ENCODE results near the gene C14orf93. TPM values are rescaled to one million over a fixed set of nuclear protein-coding genes. Genes with fewer than 3 reads are reported as not detected.

Gene C14orf93
- 10 to 100 TPM; 10.8 to 13.7 (median 12.4) TPM for total RNA-seq
- 12.9 TPM for total RNA-seq (2013)
- total RNA-seq = 1.1 to 21.6 (median 11.1) reads per million in 29 experiments

GRCh38 chr14:23009939-23010726, at the start of gene C14orf93:
TSS of gene C14orf93 (minus strand) at chr14:23010143. CDS start at chr14:22999023, 11,120 bp downstream.
- Mint-ChIP-seq H3K4me3 (peak within 1 kb of the TSS; percentile 90 to 95 (median 93)), H3K27ac (peak within 1 kb of the TSS; percentile 93 to 98), H3K4me1 (peaks cover 36 to 45% (median 44%) of the 10 kb centered on the region in 3 donors), H3K36me3 (no peaks in the 10 kb centered on the region), H3K9me3 (no peaks in the 10 kb centered on the region), H3K27me3 (no peaks in the 10 kb centered on the region)
- H3K36me3 ChIP-seq (ENCODE audit: control insufficient read depth in 2 of 2, extremely low read depth in 1 of 2, insufficient read depth in 1 of 2, low read length in 1 of 2) = no peaks in the 10 kb centered on the region
- H3K9me3 ChIP-seq = no peaks in the 10 kb centered on the region
- H3K4me1 ChIP-seq (ENCODE audit: control insufficient read depth in 1 of 2, extremely low read depth in 1 of 2, insufficient read depth in 2 of 2, low read length in 2 of 2) = peaks cover 25 to 32% of the 10 kb centered on the region in 2 experiments
- whole genome bisulfite sequencing (ENCODE audit: insufficient coverage) = 0% methylated on average over 37 of the region's 40 CpGs
- ChIA-PET CTCF (interaction anchor here in 1 of 2 donors (1.4 kb wide), 1 partner anchor 24 kb away, joined by 4 read pairs; no protein-coding TSS in a partner anchor), POLR2A (interaction anchor here (0.5 to 0.7 kb wide), 3 partner anchors 12 to 1722 kb away, joined by 3 to 7 read pairs (median 6); no protein-coding TSS in a partner anchor)
- DNase-seq (peak; percentile 44 to 83 (median 69)), ATAC-seq (replicated peaks in 1 of 4) (peak; percentile 29 to 41 (median 40))
- H3K27ac ChIP-seq (ENCODE audit: low read length) = peak within 1 kb of the TSS; percentile 71
- peak within 1 kb of the TSS; percentile 57 to 72 for H3K4me3 ChIP-seq (ENCODE audit: control insufficient read depth in 1 of 2, extremely low read depth in 1 of 2, low read length in 1 of 2)
- H3K27me3 ChIP-seq (replicated peaks in 1 of 2; ENCODE audit: control insufficient read depth in 2 of 2, extremely low read depth in 1 of 2, insufficient read depth in 2 of 2, low read length in 1 of 2) = no peaks in the 10 kb centered on the region

GRCh38 chr14:23058654-23059504, 48.9 kb upstream of the C14orf93 start:
- Histone ChIP-seq H3K27ac (ENCODE audit: low read length) (no peak overlapping the region), H3K36me3 (ENCODE audit: control insufficient read depth in 2 of 2, extremely low read depth in 1 of 2, insufficient read depth in 1 of 2, low read length in 1 of 2) (peaks cover 15 to 48% of the 10 kb centered on the region in 2 donors), H3K4me1 (ENCODE audit: control insufficient read depth in 1 of 2, extremely low read depth in 1 of 2, insufficient read depth in 2 of 2, low read length in 2 of 2) (peaks cover 6 to 20% of the 10 kb centered on the region in 2 experiments), H3K4me3 (ENCODE audit: control insufficient read depth in 1 of 2, extremely low read depth in 1 of 2, low read length in 1 of 2) (no peak overlapping the region), H3K27me3 (replicated peaks in 1 of 2; ENCODE audit: control insufficient read depth in 2 of 2, extremely low read depth in 1 of 2, insufficient read depth in 2 of 2, low read length in 1 of 2) (peaks cover 0 to 6% of the 10 kb centered on the region in 2 experiments), H3K9me3 (no peaks in the 10 kb centered on the region)
- Mint-ChIP-seq H3K36me3 (peaks cover 33% of the 10 kb centered on the region), H3K4me1 (peaks cover 14 to 21% (median 17%) of the 10 kb centered on the region in 3 donors), H3K27ac (no peak overlapping the region), H3K4me3 (peak overlapping the region in 1 of 3 donors; percentile 58), H3K27me3 (no peaks in the 10 kb centered on the region), H3K9me3 (no peaks in the 10 kb centered on the region)
- WGBS (ENCODE audit: insufficient coverage) = 94% methylated on average over 31 of the region's 32 CpGs
- DNase-seq (no peak), ATAC-seq (replicated peaks in 1 of 4) (no peak)
- ChIA-PET CTCF (interaction anchor here (0.6 to 7.8 kb wide), 28 partner anchors 10 to 1621 kb away, joined by 3 to 140 read pairs (median 4); partner anchors contain the start of genes ACIN1 (in 1 of the 2), C14orf119 (in 1 of the 2) and PRMT5 (in 1 of the 2)), POLR2A (interaction anchor here (0.5 to 0.7 kb wide), 5 partner anchors 10 to 88 kb away, joined by 3 to 5 read pairs (median 4); no protein-coding TSS in a partner anchor)

- ChIA-PET POLR2A (interaction anchor here (0.6 to 1.2 kb wide), 2 partner anchors 72 to 87 kb away, joined by 3 to 4 read pairs; no protein-coding TSS in a partner anchor), CTCF (interaction anchor here (0.6 to 7.8 kb wide), 25 partner anchors 11 to 1621 kb away, joined by 3 to 140 read pairs (median 5); partner anchors contain the start of gene PRMT5 (in 1 of the 2))
- Histone ChIP-seq H3K36me3 (ENCODE audit: control insufficient read depth in 2 of 2, extremely low read depth in 1 of 2, insufficient read depth in 1 of 2, low read length in 1 of 2) (peaks cover 15 to 40% of the 10 kb centered on the region in 2 donors), H3K27me3 (replicated peaks in 1 of 2; ENCODE audit: control insufficient read depth in 2 of 2, extremely low read depth in 1 of 2, insufficient read depth in 2 of 2, low read length in 1 of 2) (peaks cover 0 to 6% of the 10 kb centered on the region in 2 experiments), H3K9me3 (no peaks in the 10 kb centered on the region), H3K27ac (ENCODE audit: low read length) (no peak overlapping the region), H3K4me1 (ENCODE audit: control insufficient read depth in 1 of 2, extremely low read depth in 1 of 2, insufficient read depth in 2 of 2, low read length in 2 of 2) (peaks cover 6 to 20% of the 10 kb centered on the region in 2 experiments), H3K4me3 (ENCODE audit: control insufficient read depth in 1 of 2, extremely low read depth in 1 of 2, low read length in 1 of 2) (peak overlapping the region; percentile 77 to 86)
- H3K27ac Mint-ChIP-seq = peak overlapping the region; percentile 70 to 81
- no peaks in the 10 kb centered on the region for H3K27me3 Mint-ChIP-seq
- DNase-seq = peak; percentile 61 to 93 (median 80)
- H3K4me3 Mint-ChIP-seq = peak overlapping the region; percentile 82 to 84 (median 84)
- H3K9me3 Mint-ChIP-seq = no peaks in the 10 kb centered on the region
- peak; percentile 71 to 77 (median 72) for ATAC-seq (replicated peaks in 1 of 4)
- peaks cover 14 to 21% (median 17%) of the 10 kb centered on the region in 3 donors for H3K4me1 Mint-ChIP-seq
- peaks cover 25% of the 10 kb centered on the region for H3K36me3 Mint-ChIP-seq
- under 1% methylated on average over 42 of the region's 51 CpGs for WGBS (ENCODE audit: insufficient coverage)
These were observed 48.1 kb upstream of the C14orf93 start for GRCh38 chr14:23057757-23058653.

GRCh38 chr14:23056956-23057756, 47.2 kb upstream of the C14orf93 start, which contains the start of gene CDH24:
TSS of gene CDH24 (minus strand) at chr14:23057520. CDS start at chr14:23055733, 1,787 bp downstream.
- peak within 1 kb of the TSS; percentile 29 for H3K27ac ChIP-seq (ENCODE audit: low read length)
- H3K9me3 ChIP-seq = no peaks in the 10 kb centered on the region
- H3K4me3 ChIP-seq (ENCODE audit: control insufficient read depth in 1 of 2, extremely low read depth in 1 of 2, low read length in 1 of 2) = peak within 1 kb of the TSS; percentile 77 to 86
- ChIA-PET CTCF (interaction anchor here (0.6 to 7.8 kb wide), 27 partner anchors 12 to 341 kb away, joined by 3 to 140 read pairs (median 5); partner anchors contain the start of gene PRMT5 (in 1 of the 2)), POLR2A (interaction anchor here in 1 of 2 donors (1.2 kb wide), 1 partner anchor 71 kb away, joined by 4 read pairs; no protein-coding TSS in a partner anchor)
- H3K4me3 Mint-ChIP-seq = peak within 1 kb of the TSS; percentile 82 to 84 (median 84)
- peaks cover 16% of the 10 kb centered on the region for H3K36me3 Mint-ChIP-seq
- H3K27ac Mint-ChIP-seq = peak within 1 kb of the TSS; percentile 71 to 81
- DNase-seq (peak in 34 of 35 experiments; percentile 23 to 78 (median 53)), ATAC-seq (replicated peaks in 1 of 4) (peak; percentile 70 to 82 (median 76))
- no peaks in the 10 kb centered on the region for H3K27me3 Mint-ChIP-seq
- peaks cover 14 to 21% (median 17%) of the 10 kb centered on the region in 3 donors for H3K4me1 Mint-ChIP-seq
- no peaks in the 10 kb centered on the region for H3K9me3 Mint-ChIP-seq
- H3K4me1 ChIP-seq (ENCODE audit: control insufficient read depth in 1 of 2, extremely low read depth in 1 of 2, insufficient read depth in 2 of 2, low read length in 2 of 2) = peaks cover 6 to 20% of the 10 kb centered on the region in 2 experiments
- 2% methylated on average over 67 of the region's 73 CpGs for WGBS (ENCODE audit: insufficient coverage)
- H3K36me3 ChIP-seq (ENCODE audit: control insufficient read depth in 2 of 2, extremely low read depth in 1 of 2, insufficient read depth in 1 of 2, low read length in 1 of 2) = peaks cover 15 to 31% of the 10 kb centered on the region in 2 donors
- H3K27me3 ChIP-seq (replicated peaks in 1 of 2; ENCODE audit: control insufficient read depth in 2 of 2, extremely low read depth in 1 of 2, insufficient read depth in 2 of 2, low read length in 1 of 2) = peaks cover 0 to 6% of the 10 kb centered on the region in 2 experiments

Measured in T-cell (primary cell).